GM18907 (cell line): ENCODE data around the gene FAM50A.

ENCODE experiments used
- ATAC-seq: cut with Tn5 transposase; IDR thresholded peaks from one replicate; pipeline ENCODE4 v1.9.1; 2021; ENCODE audit warnings: mild to moderate bottlenecking, moderate library complexity; ENCODE audit not compliant: unreplicated experiment

The FAM50A gene

GRCh38 chrX:154463611-154464220 is 19.8 kb downstream of the FAM50A start:
- no peak for ATAC-seq

DNA sequence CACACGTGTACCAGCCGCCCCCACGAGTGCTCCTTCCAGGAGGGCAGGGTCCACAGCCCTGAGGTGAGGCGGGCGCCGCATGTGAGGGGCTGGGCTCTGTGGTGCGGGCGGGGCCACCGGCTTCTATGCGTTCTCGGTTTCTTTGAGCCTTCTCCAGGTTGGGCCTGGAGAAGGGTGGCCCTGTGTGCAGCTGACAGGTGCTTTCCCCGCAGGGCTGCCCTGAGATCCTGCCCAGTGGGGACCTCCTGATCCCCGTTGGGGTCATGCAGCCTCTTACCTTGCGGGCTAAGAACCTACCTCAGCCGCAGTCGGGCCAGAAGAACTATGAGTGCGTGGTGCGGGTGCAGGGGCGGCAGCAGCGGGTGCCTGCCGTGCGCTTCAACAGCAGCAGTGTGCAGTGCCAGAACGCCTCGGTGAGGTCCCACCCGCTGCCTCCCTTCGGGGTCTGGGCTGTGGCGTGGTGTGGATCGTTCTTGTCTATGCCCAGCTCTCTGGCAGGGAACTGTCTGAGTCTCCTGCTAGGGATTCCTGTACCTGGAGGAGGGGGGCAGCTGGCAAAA is 20.9 kb downstream of the FAM50A start:
- no peak for ATAC-seq

DNA sequence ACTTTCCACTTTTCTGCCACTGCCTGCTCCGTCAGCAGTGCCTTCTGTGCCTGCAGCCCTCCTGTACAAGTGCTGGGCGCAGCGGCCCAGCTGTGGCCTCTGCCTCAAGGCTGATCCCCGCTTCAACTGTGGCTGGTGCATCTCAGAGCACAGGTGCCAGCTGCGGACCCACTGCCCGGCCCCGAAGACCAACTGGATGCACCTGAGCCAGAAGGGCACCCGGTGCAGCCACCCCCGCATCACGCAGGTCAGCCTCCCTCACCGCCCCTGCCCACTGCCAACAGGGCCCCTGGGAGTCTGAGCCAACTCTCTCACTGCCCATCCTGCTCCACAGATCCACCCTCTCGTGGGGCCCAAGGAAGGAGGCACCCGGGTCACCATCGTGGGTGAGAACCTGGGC is 21.7 kb downstream of the FAM50A start:
- ATAC-seq: no peak

- ATAC-seq: no peak
Observed at GRCh38 chrX:154466036-154466435, 22.1 kb downstream of the FAM50A start.

- no peak for ATAC-seq
Observed at GRCh38 chrX:154466907-154467306, 23.0 kb downstream of the FAM50A start.

DNA sequence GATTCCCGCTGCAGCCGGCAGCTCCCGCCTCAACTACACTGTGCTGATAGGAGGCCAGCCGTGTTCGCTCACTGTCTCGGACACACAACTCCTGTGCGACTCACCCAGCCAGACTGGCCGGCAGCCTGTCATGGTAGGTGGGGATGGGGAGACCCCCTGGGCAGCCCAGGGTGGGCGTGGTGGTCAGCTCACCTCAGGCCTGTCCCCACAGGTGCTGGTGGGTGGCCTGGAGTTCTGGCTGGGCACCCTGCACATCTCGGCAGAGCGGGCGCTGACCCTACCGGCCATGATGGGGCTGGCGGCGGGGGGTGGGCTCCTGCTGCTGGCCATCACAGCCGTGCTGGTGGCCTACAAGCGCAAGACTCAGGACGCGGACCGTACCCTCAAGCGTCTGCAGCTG is 23.6 kb downstream of the FAM50A start:
- no peak for ATAC-seq

GRCh38 chrX:154468217-154468616 is 24.3 kb downstream of the FAM50A start:
- ATAC-seq: no peak

DNA sequence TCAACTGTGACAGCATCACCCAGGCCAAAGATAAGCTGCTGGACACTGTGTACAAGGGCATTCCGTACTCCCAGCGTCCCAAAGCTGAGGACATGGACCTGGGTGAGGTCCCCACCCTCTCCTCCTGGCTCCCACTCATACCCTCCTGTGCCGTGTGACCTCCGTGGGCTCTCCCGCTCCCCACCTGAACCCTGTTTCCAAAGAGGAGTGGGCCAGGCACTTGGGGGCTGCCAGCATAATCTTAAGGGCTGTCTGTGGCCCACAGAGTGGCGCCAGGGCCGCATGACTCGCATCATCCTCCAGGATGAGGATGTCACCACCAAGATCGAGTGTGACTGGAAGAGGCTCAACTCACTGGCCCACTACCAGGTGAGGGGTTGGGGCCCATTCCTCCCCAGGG is 25.2 kb downstream of the FAM50A start:
- ATAC-seq: no peak

DNA sequence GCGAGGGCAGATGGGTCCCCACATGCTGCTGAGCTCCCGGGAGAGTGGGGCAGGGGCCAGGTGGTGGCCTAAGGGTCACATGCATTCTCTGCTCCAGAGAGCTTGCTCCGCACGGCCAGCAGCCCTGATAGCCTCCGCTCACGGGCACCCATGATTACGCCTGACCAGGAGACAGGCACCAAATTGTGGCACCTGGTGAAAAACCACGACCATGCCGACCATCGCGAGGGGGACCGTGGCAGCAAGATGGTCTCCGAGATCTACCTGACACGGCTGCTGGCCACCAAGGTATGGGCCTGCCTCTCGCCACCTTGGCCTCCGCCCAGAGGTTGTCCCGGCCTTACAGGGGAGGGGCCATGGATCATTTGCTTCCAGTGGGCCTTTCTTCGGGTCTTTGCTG is 25.9 kb downstream of the FAM50A start:
- no peak for ATAC-seq

- ATAC-seq: no peak
Observed at GRCh38 chrX:154470434-154470833, 26.5 kb downstream of the FAM50A start.

- ATAC-seq: no peak
Observed at GRCh38 chrX:154470914-154471568, 27.1 kb downstream of the FAM50A start.

- ATAC-seq: no peak
Observed at GRCh38 chrX:154471839-154472684, 28.1 kb downstream of the FAM50A start.

- ATAC-seq: no peak
Observed at GRCh38 chrX:154472685-154473632, 29.0 kb downstream of the FAM50A start.

- no peak for ATAC-seq
Observed at GRCh38 chrX:154473683-154474082, 29.7 kb downstream of the FAM50A start.

GRCh38 chrX:154476821-154477220 is 32.9 kb downstream of the FAM50A start:
- ATAC-seq: no peak

DNA sequence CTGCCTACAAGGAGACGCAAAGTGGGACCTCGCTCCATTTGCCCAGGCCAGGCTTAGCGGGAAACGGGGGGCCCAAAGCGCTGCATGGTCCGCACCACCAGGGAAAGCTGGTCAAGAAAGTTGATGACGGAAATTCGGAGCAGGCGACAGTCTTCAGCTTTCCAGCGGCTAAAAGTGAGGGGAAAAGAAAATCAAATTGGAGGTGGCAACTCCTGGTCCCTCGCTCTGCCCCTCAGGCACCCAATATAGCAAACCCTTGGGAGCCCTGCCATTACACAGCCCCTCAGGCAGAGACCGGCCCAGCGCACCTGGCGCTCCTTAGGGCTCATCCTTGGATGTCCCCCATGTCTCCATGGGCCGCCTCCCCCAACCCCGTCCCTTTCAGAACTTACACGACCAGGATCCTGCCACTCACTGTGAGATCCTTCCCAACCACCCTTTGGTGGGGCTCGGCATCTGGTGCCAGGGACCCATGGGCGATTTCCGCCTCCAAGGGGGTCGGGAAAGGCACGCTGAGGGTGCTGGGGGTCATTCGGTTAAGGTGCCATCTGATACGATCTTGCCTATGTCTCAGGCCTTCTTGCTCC is 34.0 kb downstream of the FAM50A start:
- ATAC-seq: no peak

DNA sequence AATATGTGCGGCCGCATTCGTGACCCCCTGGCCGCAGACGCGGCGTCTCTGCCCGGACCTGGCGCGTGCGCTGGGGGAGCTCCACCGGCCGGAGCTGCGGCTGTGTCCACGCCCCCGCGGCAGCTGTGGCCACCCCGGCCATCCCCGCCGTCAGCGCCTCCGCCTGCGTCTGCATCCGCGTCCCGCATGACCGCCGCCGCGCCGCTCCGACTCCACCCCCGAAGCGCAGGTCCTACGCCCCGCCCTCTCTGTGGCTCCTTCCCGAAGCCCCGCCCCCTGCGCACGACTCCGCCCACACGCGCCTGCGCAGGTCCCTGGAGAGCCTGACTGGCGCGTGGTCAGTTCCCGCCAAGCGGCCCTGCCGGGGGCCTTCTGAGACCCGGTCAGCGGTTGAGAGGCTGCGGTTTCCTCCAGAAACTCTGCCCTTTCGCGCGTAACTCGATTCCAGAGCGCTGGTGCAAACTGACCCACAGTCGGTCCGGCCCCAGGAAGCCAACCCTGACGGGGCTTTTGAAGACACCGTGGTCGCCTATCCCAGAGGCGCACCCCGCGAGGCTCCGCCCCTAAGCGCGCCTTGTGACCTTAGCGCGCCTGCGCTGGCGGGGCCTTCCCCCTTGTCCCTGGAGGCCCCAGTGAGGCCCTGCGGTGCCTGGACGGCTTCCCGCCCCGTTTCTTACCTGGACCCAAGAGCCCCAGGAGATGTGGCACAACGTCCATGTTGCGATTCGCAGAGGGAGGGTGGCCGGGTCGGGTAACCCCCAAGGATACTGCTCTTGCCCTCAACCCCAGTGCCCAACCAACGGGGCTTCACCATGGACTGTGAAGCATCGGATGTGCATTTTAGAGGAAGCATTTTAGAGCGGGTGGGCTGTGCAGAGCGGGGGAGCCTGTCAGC is 35.0 kb downstream of the FAM50A start, which contains the start of gene LAGE3:
TSS of gene LAGE3 (minus strand) at position 554 of the 895 bp plus-strand sequence. CDS start at position 188, 366 bp downstream.
- peak; percentile 84 for ATAC-seq

DNA sequence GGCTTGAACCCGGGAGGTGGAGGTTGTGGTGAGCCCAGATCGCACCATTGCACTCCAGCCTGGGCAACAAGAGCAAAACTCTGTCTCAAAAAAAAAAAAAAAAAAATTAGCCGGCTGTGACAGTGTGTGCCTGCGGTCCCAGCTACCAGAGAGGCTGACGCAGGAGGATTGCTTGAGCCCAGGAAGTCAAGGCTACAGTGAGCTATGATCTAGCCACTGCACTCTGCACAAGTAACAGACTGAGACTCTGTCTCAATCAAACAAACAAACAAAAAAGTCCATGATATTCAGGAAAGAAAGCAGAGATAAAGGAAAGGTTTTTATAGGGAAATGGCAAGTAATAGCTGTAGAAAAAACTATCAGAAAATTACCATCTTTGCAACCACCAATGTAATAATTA is 37.3 kb downstream of the FAM50A start:
- ATAC-seq: no peak
